ENCODE measurements around the gene RPS16. TPM values are rescaled to one million over a fixed set of nuclear protein-coding genes. Genes with fewer than 3 reads are reported as not detected.

Gene RPS16
- total and polyA plus RNA-seq, 9 of the 15 experiments (the other 6 are each of a cell fraction or from before 2014, with no cell fraction given), result 82.6 to 3,671 (median 2,204) TPM

- TF ChIP-seq E2F6 (IDR thresholded peaks at IDR 0.05; ENCODE audit: borderline replicate concordance in 1 of 2, extremely low read depth in 1 of 2, insufficient read depth in 1 of 2, insufficient read length in 1 of 2, low read depth in 1 of 2, low read length in 1 of 2, poor library complexity in 1 of 2, severe bottlenecking in 1 of 2) (peak; percentile 70 to 91), KHSRP (IDR thresholded peaks at IDR 0.05) (peak; percentile 64; the same call in 1 of the 2 replicates), FOXK2 (conservative IDR thresholded peaks at IDR 0.05 in 1 of 2, IDR thresholded peaks at IDR 0.05 in 1 of 2; ENCODE audit: low read depth in 2 of 2) (peak; percentile 44 to 53; a peak in 2 of 4 replicates), NEUROD1 (IDR thresholded peaks at IDR 0.05; ENCODE audit: borderline replicate concordance, low read depth, low read length, partially characterized antibody) (no peak), ZNF609 (CRISPR knock-in tag; IDR thresholded peaks at IDR 0.05; ENCODE audit: borderline replicate concordance) (peak; percentile 54; the same call in 1 of the 2 replicates), ID3 (CRISPR knock-in tag; IDR thresholded peaks at IDR 0.05) (no peak), ID3 (tag; IDR thresholded peaks at IDR 0.05) (peak; percentile 60; the same call in 1 of the 2 replicates), MYNN (IDR thresholded peaks at IDR 0.05) (no peak; the same call in 1 of the 2 replicates), MYNN (CRISPR knock-in tag; IDR thresholded peaks at IDR 0.05) (no peak), ZBED1 (IDR thresholded peaks at IDR 0.05) (peak; percentile 17; the same call in 1 of the 2 replicates), ATF7 (IDR thresholded peaks at IDR 0.05) (peak; percentile 94), ZNF592 (IDR thresholded peaks at IDR 0.05) (peak; percentile 91), ZNF449 (CRISPR knock-in tag; IDR thresholded peaks at IDR 0.05) (no peak)
These were observed 4.8 kb downstream of the RPS16 start (continued) for GRCh38 chr19:39430675-39431593.

All from K562 (cell line).